ENCODE measurements around the gene PRMT1. TPM values are rescaled to one million over a fixed set of nuclear protein-coding genes. Genes with fewer than 3 reads are reported as not detected.

Gene PRMT1
- total and polyA plus RNA-seq, 9 of the 15 experiments (the other 6 are each of a cell fraction or from before 2014, with no cell fraction given), result 13.3 to 464 (median 326) TPM

- TF ChIP-seq CBFA2T3 (IDR thresholded peaks at IDR 0.05), result 0 out of 2 replicates have a peak, but pooled peaks have one; percentile 11
- TF ChIP-seq PHF21A (IDR thresholded peaks at IDR 0.05; ENCODE audit: borderline replicate concordance, low read depth), result no peak
- TF ChIP-seq CREBBP (IDR thresholded peaks at IDR 0.05; ENCODE audit: low read depth, low read length), result no peak
- peak; percentile 76; the same call in 1 of the 2 replicates for TF ChIP-seq THRB (CRISPR knock-in tag; conservative IDR thresholded peaks at IDR 0.05)
- TF ChIP-seq NCOA1 (IDR thresholded peaks at IDR 0.05; ENCODE audit: low read depth), result no peak; the same call in 1 of the 2 replicates
- no peak for TF ChIP-seq TBL1XR1 (IDR thresholded peaks at IDR 0.05; ENCODE audit: low read length in 2 of 2)
- TF ChIP-seq NR4A1 (CRISPR knock-in tag; IDR thresholded peaks at IDR 0.05), result 0 out of 2 replicates have a peak, but pooled peaks have one; percentile 53
- TF ChIP-seq NR4A1 (tag; IDR thresholded peaks at IDR 0.05), result no peak
- no peak for TF ChIP-seq E2F5 (CRISPR knock-in tag; IDR thresholded peaks at IDR 0.05)
- TF ChIP-seq POLR2AphosphoS2 (IDR thresholded peaks at IDR 0.05; ENCODE audit: low read length), result no peak
- TF ChIP-seq STAG1 (CRISPR knock-in tag; IDR thresholded peaks at IDR 0.05; ENCODE audit: borderline replicate concordance), result no peak
- TF ChIP-seq PHF20 (IDR thresholded peaks at IDR 0.05; ENCODE audit: partially characterized antibody), result peak; percentile 32
- no peak for TF ChIP-seq ADNP (tag; IDR thresholded peaks at IDR 0.05)
- TF ChIP-seq GABPB1 (CRISPR knock-in tag; IDR thresholded peaks at IDR 0.05), result peak; percentile 77
- peak; percentile 25; the same call in 1 of the 2 replicates for TF ChIP-seq HCFC1 (IDR thresholded peaks at IDR 0.05; ENCODE audit: low read depth, low read length)
- TF ChIP-seq RBBP5 (IDR thresholded peaks at IDR 0.05; ENCODE audit: borderline replicate concordance, insufficient read depth, low read length, poor library complexity, severe bottlenecking), result peak; percentile 69
- no peak for TF ChIP-seq MYBL2 (IDR thresholded peaks at IDR 0.05; ENCODE audit: low read depth)
- no peak for TF ChIP-seq MYBL2 (CRISPR knock-in tag; IDR thresholded peaks at IDR 0.05; ENCODE audit: borderline replicate concordance)
- TF ChIP-seq GTF3C2 (IDR thresholded peaks at IDR 0.05; ENCODE audit: borderline replicate concordance, extremely low read depth, insufficient read length), result no peak
- TF ChIP-seq PML (IDR thresholded peaks at IDR 0.05; ENCODE audit: low read length), result peak; percentile 77
- no peak for TF ChIP-seq ATF2 (CRISPR knock-in tag; IDR thresholded peaks at IDR 0.05)
- TF ChIP-seq SMAD1 (IDR thresholded peaks at IDR 0.05; ENCODE audit: low read depth, low read length, partially characterized antibody), result no peak
Measured at GRCh38 chr19:49677231-49677900, at the start of gene PRMT1 (continued).
